H1 (cell line): ENCODE measurements around the gene NR4A2. TPM values are rescaled to one million over a fixed set of nuclear protein-coding genes. Genes with fewer than 3 reads are reported as not detected.

Experiments
- CTCF ChIA-PET: fragments of 300-600 bp; sonication (Branson Sonifier 250); formaldehyde crosslinking; loops from one replicate; lab custom pipeline; 2021; ENCODE audit not compliant: partially characterized antibody; lab: Charles Lee
- POLR2A ChIA-PET: fragments of 300-600 bp; sonication (Branson Sonifier 250); formaldehyde crosslinking; loops from one replicate; lab custom pipeline; 2021; ENCODE audit warnings: inconsistent platforms; ENCODE audit not compliant: partially characterized antibody; lab: Charles Lee
- DNase-seq, 2 experiments: peaks; one replicate each; pipeline versions ENCODE4 v3.0.0 to v3.0.0-alpha.2; 2010 to 2022; ENCODE audit warnings: low spot score in 2 of 2, low read depth in 1 of 2, mixed read lengths in 1 of 2
- FAIRE-seq: peaks from 2 replicates; lab custom pipeline; 2011; peaks lifted over from hg19 to GRCh38; lab: Jason Lieb, UNC
- H2AFZ ChIP-seq: 2 replicates; pipeline ENCODE4 v1.8.1; 2012; ENCODE audit warnings: low read length, inconsistent platforms
- H2AK5ac ChIP-seq: 2 replicates; pipeline ENCODE4 v1.6.1; 2013; ENCODE audit warnings: low read depth, low read length
- H2BK120ac ChIP-seq: replicated peaks from 2 replicates; pipeline ENCODE3; 2013; ENCODE audit warnings: low read depth, low read length, inconsistent platforms
- H2BK12ac ChIP-seq: 2 replicates; pipeline ENCODE4 v1.6.1; 2013; ENCODE audit warnings: low read depth, low read length
- H2BK15ac ChIP-seq: 2 replicates; pipeline ENCODE4 v1.6.1; 2013; ENCODE audit warnings: low read length
- H2BK20ac ChIP-seq: 2 replicates; pipeline ENCODE4 v1.6.1; 2013; ENCODE audit warnings: low read length
- H2BK5ac ChIP-seq: 2 replicates; pipeline ENCODE4 v1.6.1; 2013; ENCODE audit warnings: low read depth, low read length
- H3K14ac ChIP-seq: 2 replicates; pipeline ENCODE4 v1.6.1; 2013; ENCODE audit warnings: inconsistent platforms; ENCODE audit not compliant: insufficient read length
- H3K18ac ChIP-seq: 2 replicates; pipeline ENCODE4 v1.6.1; 2013; ENCODE audit warnings: low read length; ENCODE audit errors: extremely low read depth
- H3K23ac ChIP-seq: 2 replicates; pipeline ENCODE4 v1.6.1; 2013; ENCODE audit warnings: inconsistent platforms; ENCODE audit not compliant: insufficient read length
- H3K23me2 ChIP-seq: 2 replicates; pipeline ENCODE4 v1.6.1; 2013; ENCODE audit warnings: low read depth, low read length
- H3K27ac ChIP-seq: 2 replicates; pipeline ENCODE4 v1.6.1; 2011; ENCODE audit warnings: low read depth, low read length, inconsistent platforms
- H3K27me3 ChIP-seq, 4 experiments: replicated peaks in 1 of 4; 1 replicate in 1 of 4; 2 replicates in 3 of 4; pipeline versions ENCODE4 v1.6.1 to v1.8.1; 2011 to 2013; ENCODE audit warnings: low read length in 3 of 4, mild to moderate bottlenecking in 3 of 4, inconsistent platforms in 2 of 4, mixed read lengths in 2 of 4, moderate library complexity in 1 of 4; ENCODE audit not compliant: control insufficient read depth in 3 of 4, insufficient read depth in 3 of 4; ENCODE audit errors: extremely low read depth in 1 of 4
- H3K36me3 ChIP-seq, 4 experiments: 2 replicates each; pipeline versions ENCODE4 v1.6.1 to v1.8.1; 2011 to 2013; ENCODE audit warnings: mild to moderate bottlenecking in 4 of 4, low read length in 3 of 4, moderate library complexity in 2 of 4, control low read depth in 1 of 4, inconsistent platforms in 1 of 4; ENCODE audit not compliant: insufficient read depth in 4 of 4, control insufficient read depth in 2 of 4
- H3K4ac ChIP-seq: replicated peaks from 2 replicates; pipeline ENCODE3; 2013; ENCODE audit warnings: low read length, low read depth, mixed read lengths, inconsistent platforms; ENCODE audit not compliant: insufficient read length
- H3K4me1 ChIP-seq, 4 experiments: replicated peaks in 1 of 4; 1 replicate in 1 of 4; 2 replicates in 3 of 4; pipeline versions ENCODE4 v1.6.1 to v1.8.1; 2011 to 2013; ENCODE audit warnings: low read length in 3 of 4, inconsistent platforms in 2 of 4, mixed read lengths in 1 of 4; ENCODE audit not compliant: insufficient read depth in 4 of 4, control insufficient read depth in 3 of 4
- H3K4me2 ChIP-seq, 2 experiments: 2 replicates each; pipeline versions ENCODE4 v1.6.1 to v1.8.1; 2011 to 2013; ENCODE audit warnings: low read depth in 2 of 2, low read length in 2 of 2, control low read depth in 1 of 2, inconsistent platforms in 1 of 2, mild to moderate bottlenecking in 1 of 2; ENCODE audit not compliant: insufficient read depth in 1 of 2
- H3K4me3 ChIP-seq, 4 experiments: fragments of 200-600, 300-600 bp in 1 of 4; sonication (generic), shearing (Covaris generic), sonication (Bioruptor Twin) in 1 of 4; 2 replicates each; pipeline versions ENCODE4 v1.5.1 to v1.8.1; 2011 to 2016; ENCODE audit warnings: low read length in 4 of 4, low read depth in 3 of 4, control low read depth in 2 of 4, inconsistent platforms in 2 of 4, mild to moderate bottlenecking in 2 of 4, mixed read lengths in 1 of 4, moderate library complexity in 1 of 4; ENCODE audit not compliant: insufficient read depth in 2 of 4; ENCODE audit errors: extremely low read depth in 1 of 4
- H3K56ac ChIP-seq: replicated peaks from 2 replicates; pipeline ENCODE3; 2013; ENCODE audit warnings: low read depth, mild to moderate bottlenecking, mixed read lengths, low read length, inconsistent platforms; ENCODE audit not compliant: insufficient read length
- H3K79me1 ChIP-seq: 2 replicates; pipeline ENCODE4 v1.6.1; 2013; ENCODE audit warnings: low read depth, low read length, control low read depth
- H3K79me2 ChIP-seq, 2 experiments: 2 replicates each; pipeline versions ENCODE4 v1.6.1 to v1.8.1; 2012 to 2013; ENCODE audit warnings: low read length in 2 of 2, mild to moderate bottlenecking in 2 of 2, inconsistent platforms in 1 of 2; ENCODE audit not compliant: insufficient read depth in 2 of 2, control insufficient read depth in 1 of 2
- H3K9ac ChIP-seq, 4 experiments: replicated peaks in 1 of 4; 1 replicate in 1 of 4; 2 replicates in 3 of 4; pipeline versions ENCODE4 v1.6.1 to v1.8.1; 2011 to 2013; ENCODE audit warnings: low read depth in 3 of 4, low read length in 3 of 4, control low read depth in 2 of 4, mild to moderate bottlenecking in 2 of 4, moderate library complexity in 2 of 4, inconsistent platforms in 1 of 4; ENCODE audit errors: extremely low read depth in 1 of 4
- H3K9me3 ChIP-seq, 2 experiments: 2 replicates each; pipeline versions ENCODE4 v1.6.1 to v1.8.1; 2012 to 2013; ENCODE audit warnings: mild to moderate bottlenecking in 2 of 2, moderate library complexity in 2 of 2, control low read depth in 1 of 2, inconsistent platforms in 1 of 2, low read depth in 1 of 2, low read length in 1 of 2, mixed read lengths in 1 of 2; ENCODE audit not compliant: insufficient read depth in 2 of 2
- H4K20me1 ChIP-seq, 2 experiments: replicated peaks in 1 of 2; 2 replicates each; pipeline versions ENCODE3 to v1.8.1; 2011 to 2013; ENCODE audit warnings: inconsistent platforms in 2 of 2, low read length in 2 of 2, mild to moderate bottlenecking in 1 of 2; ENCODE audit not compliant: insufficient read depth in 2 of 2, control insufficient read depth in 1 of 2
- H4K5ac ChIP-seq: 2 replicates; pipeline ENCODE4 v1.6.1; 2013; ENCODE audit warnings: low read length, low read depth, mixed read lengths, inconsistent platforms; ENCODE audit not compliant: insufficient read length
- H4K8ac ChIP-seq: 2 replicates; pipeline ENCODE4 v1.8.0; 2013; ENCODE audit warnings: mild to moderate bottlenecking, moderate library complexity, low read length, inconsistent platforms; ENCODE audit not compliant: insufficient read depth; ENCODE audit errors: extremely low read depth
- H4K91ac ChIP-seq: replicated peaks from 2 replicates; pipeline ENCODE3; 2013; ENCODE audit warnings: low read length, mixed read lengths, inconsistent platforms; ENCODE audit not compliant: insufficient read length
- BACH1 ChIP-seq: IDR thresholded peaks from 2 replicates; pipeline ENCODE4 v1.6.1; 2012; ENCODE audit warnings: low read length, improper control_type of control experiment
- BCL11A ChIP-seq, 2 experiments: IDR thresholded peaks; one replicate each; pipeline ENCODE4 v1.6.1; 2011; ENCODE audit warnings: low read depth in 2 of 2, low read length in 2 of 2, mild to moderate bottlenecking in 2 of 2
- CBX8 ChIP-seq: fragments of 300-800, 300-1000 bp; sonication (generic); IDR thresholded peaks from 2 replicates; pipeline ENCODE4 v1.7.1; 2016; ENCODE audit warnings: low read depth, low read length, borderline replicate concordance
- E2F6 ChIP-seq: IDR thresholded peaks from 2 replicates; pipeline ENCODE4 v1.6.1; 2012; ENCODE audit warnings: inconsistent platforms
- GABPA ChIP-seq: IDR thresholded peaks from 2 replicates; pipeline ENCODE4 v1.6.1; 2011; ENCODE audit warnings: mild to moderate bottlenecking, low read length, moderate library complexity, borderline replicate concordance; ENCODE audit not compliant: insufficient read depth
- NANOG ChIP-seq: IDR thresholded peaks from 2 replicates; pipeline ENCODE4 v1.6.1; 2011; ENCODE audit warnings: low read length, low read depth, mild to moderate bottlenecking, inconsistent platforms; ENCODE audit not compliant: insufficient read depth, poor library complexity, severe bottlenecking
- POLR2A ChIP-seq, 2 experiments: IDR thresholded peaks; 1 replicate in 1 of 2; 2 replicates in 1 of 2; pipeline ENCODE4 v1.6.1; 2011; ENCODE audit warnings: low read depth in 2 of 2, low read length in 2 of 2, mild to moderate bottlenecking in 2 of 2; ENCODE audit errors: control extremely low read depth in 1 of 2
- SP1 ChIP-seq: IDR thresholded peaks from 2 replicates; pipeline ENCODE4 v1.6.1; 2011; ENCODE audit warnings: low read depth, low read length
- SUZ12 ChIP-seq: fragments of 200-600 bp; sonication (generic); IDR thresholded peaks from 2 replicates; pipeline ENCODE4 v1.6.1; 2012; ENCODE audit warnings: mild to moderate bottlenecking, inconsistent platforms, low read length, moderate library complexity, mixed read lengths
- TAF1 ChIP-seq: IDR thresholded peaks from 2 replicates; pipeline ENCODE4 v1.6.1; 2011; ENCODE audit warnings: mild to moderate bottlenecking, low read depth, low read length
- TCF12 ChIP-seq: IDR thresholded peaks from 2 replicates; pipeline ENCODE4 v1.6.1; 2011; ENCODE audit warnings: low read depth, mild to moderate bottlenecking, low read length
- YY1 ChIP-seq: IDR thresholded peaks from 2 replicates; pipeline ENCODE4 v1.6.1; 2011; ENCODE audit warnings: low read depth, mild to moderate bottlenecking, low read length
- ZNF274 ChIP-seq: IDR thresholded peaks from 2 replicates; pipeline ENCODE4 v1.7.0; 2012; ENCODE audit warnings: low read length, borderline replicate concordance; ENCODE audit errors: extremely low read depth
- polyA plus RNA-seq, 7 experiments: library from polyadenylated mRNA; depleted of rRNA in 3 of 7; stranded (reverse) in 5 of 7; unstranded in 2 of 7; fragments of >200 nt in 5 of 7; fragments of 200-250 nt in 2 of 7; gene quantifications; 1 replicate in 5 of 7; 2 replicates in 1 of 7; 4 replicates in 1 of 7; pipeline versions ENCODE4 v1.2.1 to v1.2.3, GENCODE V29; 2011 to 2013; ENCODE audit warnings: missing spikeins in 2 of 7, mixed read lengths in 2 of 7
- total RNA-seq: library from RNA; stranded (reverse); fragmentation: NEBNext Ultra II Directional; extraction: Animal tissue kit (Norgen Biotek cat#: 25700); gene quantifications from 2 replicates; pipeline ENCODE4 v1.2.1, GENCODE V29; 2021

Gene NR4A2
- total and polyA plus RNA-seq, 2 of the 8 experiments (the other 6 are each of a cell fraction or from before 2014, with no cell fraction given) = 0.15 to 1.7 TPM

DNA sequence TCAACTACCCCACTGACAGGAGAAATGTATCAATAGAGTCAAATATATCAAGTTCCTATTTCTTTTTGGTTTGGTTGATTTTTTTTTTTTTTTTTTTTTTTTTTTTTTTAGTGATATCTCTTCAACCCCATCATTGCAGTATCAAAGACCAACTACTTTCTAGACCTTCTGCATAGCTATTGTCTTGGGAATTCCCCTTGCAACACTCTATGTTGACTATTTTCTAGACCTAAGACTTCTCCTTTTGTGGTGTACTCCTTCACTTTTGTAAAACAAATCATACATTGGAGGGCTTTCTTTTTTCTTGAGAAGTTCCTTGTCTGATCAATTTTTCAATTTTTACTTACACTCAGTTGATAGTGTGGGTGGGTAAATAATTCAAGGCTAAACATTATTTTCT is 46.5 kb upstream of the NR4A2 start:
- no peak for TF ChIP-seq SP1
- TF ChIP-seq TCF12 = no peak
- no peak for TF ChIP-seq YY1
- no peak for TF ChIP-seq NANOG
- TF ChIP-seq TAF1 = no peak
- TF ChIP-seq POLR2A (IDR thresholded peaks at IDR 0.05; ENCODE audit: control extremely low read depth in 1 of 2, low read depth in 2 of 2, low read length in 2 of 2) = no peak
- no peak for TF ChIP-seq GABPA
- TF ChIP-seq ZNF274 = no peak
- no peak for TF ChIP-seq SUZ12
- TF ChIP-seq CBX8 = no peak
- no peak for TF ChIP-seq BACH1
- TF ChIP-seq BCL11A (IDR thresholded peaks at IDR 0.05; ENCODE audit: low read depth in 2 of 2, low read length in 2 of 2) = no peak
- TF ChIP-seq E2F6 = no peak
- H3K23me2 ChIP-seq = no peaks in the 10 kb centered on the region
- no peak overlapping the region for H3K56ac ChIP-seq
- no peak overlapping the region for H2BK5ac ChIP-seq
- H2BK15ac ChIP-seq = no peak overlapping the region
- no peak overlapping the region for H3K18ac ChIP-seq
- no peak overlapping the region for H3K4me2 ChIP-seq
- no peak overlapping the region for H4K91ac ChIP-seq
- H3K23ac ChIP-seq = no peak overlapping the region
- H2BK120ac ChIP-seq = no peak overlapping the region
- CTCF ChIA-PET = no interaction called here
- H2AFZ ChIP-seq = no peak overlapping the region
- H3K36me3 ChIP-seq = no peaks in the 10 kb centered on the region
- no peaks in the 10 kb centered on the region for H3K79me1 ChIP-seq
- peaks cover 0 to 3% (median 0%) of the 10 kb centered on the region in 4 experiments; a peak in 1 of 7 replicates for H3K4me1 ChIP-seq
- H3K27ac ChIP-seq = no peak overlapping the region
- H3K27me3 ChIP-seq = no peaks in the 10 kb centered on the region
- H3K9me3 ChIP-seq = peaks cover 4 to 7% of the 10 kb centered on the region in 2 experiments; a peak in 2 of 4 replicates
- H4K5ac ChIP-seq = no peak overlapping the region
- H3K4me3 ChIP-seq = no peak overlapping the region
- H3K4ac ChIP-seq = no peak overlapping the region
- H2BK20ac ChIP-seq = no peak overlapping the region
- no peaks in the 10 kb centered on the region for H4K20me1 ChIP-seq
- POLR2A ChIA-PET = interaction anchor here (0.6 kb wide), 1 partner anchor 258 kb away, joined by 3 read pairs; no protein-coding TSS in a partner anchor
- no peak overlapping the region for H3K9ac ChIP-seq
- no peak overlapping the region for H4K8ac ChIP-seq
- FAIRE-seq (no peak), DNase-seq (no peak)
- H2AK5ac ChIP-seq = no peak overlapping the region
- no peaks in the 10 kb centered on the region for H3K79me2 ChIP-seq
- no peak overlapping the region for H2BK12ac ChIP-seq
- no peak overlapping the region for H3K14ac ChIP-seq
